SK-N-DZ (cell line): ENCODE results near the gene ERP29. TPM values are rescaled to one million over a fixed set of nuclear protein-coding genes. Genes with fewer than 3 reads are reported as not detected.
"Not testable (repeated sequence)": the region's sequence is repeated elsewhere in the genome, so short reads cannot be mapped to it uniquely, and the experiment has no call there.

Source experiments
- DNase-seq: peaks from one replicate; pipeline ENCODE4 v3.0.0-alpha.2; 2015; ENCODE audit warnings: low spot score
- polyA plus RNA-seq, 2 experiments: library from polyadenylated mRNA; depleted of rRNA; stranded (reverse); fragments of >200 nt; gene quantifications; 2 replicates each; pipeline ENCODE4 v1.2.3, GENCODE V29; 2014

ERP29 gene
- polyA plus RNA-seq (2014; cell fraction: cytosol; rRNA removed): 155 TPM in 2 replicates
- polyA plus RNA-seq (2014; cell fraction: nucleus; rRNA removed): 50.7 and 78.3 TPM in 2 replicates

GRCh38 chr12:112012775-112013600 is at the start of gene ERP29, which contains the start of gene TMEM116:
Gene ERP29, plus strand, starts transcription at chr12:112013426. Its CDS starts 40 bp downstream, at chr12:112013466.
Gene TMEM116, minus strand, starts transcription at chr12:112013165. Its CDS starts 7,895 bp downstream, at chr12:112005270.
- DNase-seq: peak; percentile 99

- DNase-seq: no peak
These were observed 48.3 kb upstream of the ERP29 start for GRCh38 chr12:111964935-111965334.

GRCh38 chr12:111971800-111972199 is 41.4 kb upstream of the ERP29 start:
- DNase-seq: no peak

GRCh38 chr12:111975161-111975931 is 37.9 kb upstream of the ERP29 start:
- DNase-seq: no peak

- no peak for DNase-seq
These were observed 36.9 kb upstream of the ERP29 start for GRCh38 chr12:111976291-111976690.

GRCh38 chr12:111976860-111977259 is 36.4 kb upstream of the ERP29 start:
- no peak for DNase-seq

- no peak for DNase-seq
These were observed 34.7 kb upstream of the ERP29 start for GRCh38 chr12:111978545-111978944.

- no peak for DNase-seq
These were observed 32.6 kb upstream of the ERP29 start for GRCh38 chr12:111980598-111980997.

- DNase-seq: no peak
These were observed 31.2 kb upstream of the ERP29 start for GRCh38 chr12:111981987-111982386.

- DNase-seq: no peak
These were observed 28.4 kb upstream of the ERP29 start for GRCh38 chr12:111984820-111985219.

GRCh38 chr12:111991535-111991934 is 21.7 kb upstream of the ERP29 start:
- DNase-seq: no peak

GRCh38 chr12:111991946-111992345 is 21.3 kb upstream of the ERP29 start:
- no peak for DNase-seq

GRCh38 chr12:111992464-111992863 is 20.8 kb upstream of the ERP29 start:
- no peak for DNase-seq

GRCh38 chr12:111993292-111994150 is 19.7 kb upstream of the ERP29 start:
- DNase-seq: no peak

- DNase-seq: not testable (repeated sequence)
These were observed 18.8 kb upstream of the ERP29 start for GRCh38 chr12:111994211-111995111.

- DNase-seq: no peak
These were observed 17.3 kb upstream of the ERP29 start for GRCh38 chr12:111995782-111996480.

GRCh38 chr12:111997300-111997699 is 15.9 kb upstream of the ERP29 start:
- no peak for DNase-seq

GRCh38 chr12:111998015-111998414 is 15.2 kb upstream of the ERP29 start:
- DNase-seq: no peak

- not testable (repeated sequence) for DNase-seq
These were observed 14.1 kb upstream of the ERP29 start for GRCh38 chr12:111999129-111999528.

GRCh38 chr12:112000820-112001219 is 12.4 kb upstream of the ERP29 start:
- DNase-seq: no peak
